MM.1S (cell line): ENCODE measurements around the gene PTPRN2.

ENCODE experiments used
- DNase-seq: peaks from one replicate; pipeline ENCODE4 v3.0.0-alpha.2; 2015
- H2AFZ ChIP-seq: fragments of 300-600 bp; sonication (generic); 2 replicates; pipeline ENCODE4 v1.6.0; 2016; ENCODE audit warnings: antibody characterized with exemption, low read length
- H3F3A ChIP-seq: fragments of 300-600 bp; sonication (generic); 2 replicates; pipeline ENCODE4 v1.6.1; 2016; ENCODE audit warnings: mild to moderate bottlenecking, antibody characterized with exemption, low read length, moderate library complexity, mixed read lengths; ENCODE audit not compliant: insufficient read depth
- H3K27ac ChIP-seq: fragments of 300-600 bp; sonication (generic); 2 replicates; pipeline ENCODE4 v1.5.1; 2016; ENCODE audit warnings: mild to moderate bottlenecking, low read length
- H3K27me3 ChIP-seq: fragments of 300-600 bp; sonication (generic); replicated peaks from 2 replicates; pipeline ENCODE4 v1.6.0; 2016; ENCODE audit warnings: low read length; ENCODE audit not compliant: insufficient read depth
- H3K36me3 ChIP-seq: fragments of 300-600 bp; sonication (generic); replicated peaks from 2 replicates; pipeline ENCODE4 v1.6.1; 2016; ENCODE audit warnings: mild to moderate bottlenecking, low read length, mixed read lengths; ENCODE audit not compliant: insufficient read depth
- H3K4me1 ChIP-seq: fragments of 300-600 bp; sonication (generic); 2 replicates; pipeline ENCODE4 v1.6.1; 2016; ENCODE audit warnings: low read length, mixed read lengths
- H3K4me2 ChIP-seq: fragments of 300-600 bp; sonication (generic); 2 replicates; pipeline ENCODE4 v1.6.0; 2016; ENCODE audit warnings: low read depth, low read length
- H3K4me3 ChIP-seq: fragments of 300-600 bp; sonication (generic); 2 replicates; pipeline ENCODE4 v1.5.1; 2016; ENCODE audit warnings: low read length, mixed read lengths
- H3K79me2 ChIP-seq: fragments of 300-600 bp; sonication (generic); 2 replicates; pipeline ENCODE4 v1.6.1; 2016; ENCODE audit warnings: mixed run types, low read length, mixed read lengths
- H3K9ac ChIP-seq: fragments of 300-600 bp; sonication (generic); 2 replicates; pipeline ENCODE4 v1.6.1; 2016; ENCODE audit warnings: low read length, mixed read lengths
- H3K9me2 ChIP-seq: fragments of 300-600 bp; sonication (generic); replicated peaks from 2 replicates; pipeline ENCODE4 v1.6.1; 2016; ENCODE audit warnings: mild to moderate bottlenecking, low read length, mixed read lengths; ENCODE audit not compliant: insufficient read depth
- H3K9me3 ChIP-seq: fragments of 300-600 bp; sonication (generic); replicated peaks from 2 replicates; pipeline ENCODE4 v1.6.1; 2016; ENCODE audit warnings: mild to moderate bottlenecking, low read length, mixed read lengths; ENCODE audit not compliant: insufficient read depth
- H4K20me1 ChIP-seq: fragments of 300-600 bp; sonication (generic); 2 replicates; pipeline ENCODE4 v1.6.1; 2016; ENCODE audit warnings: mild to moderate bottlenecking, low read length, moderate library complexity, mixed read lengths; ENCODE audit not compliant: insufficient read depth
- EZH2 ChIP-seq: fragments of 300-600 bp; sonication (generic); optimal IDR thresholded peaks from 2 replicates; pipeline ENCODE3; 2017; ENCODE audit warnings: low read depth, mild to moderate bottlenecking, antibody characterized with exemption, low read length, mixed read lengths
- EZH2phosphoT487 ChIP-seq: fragments of 300-600 bp; sonication (generic); IDR thresholded peaks from 2 replicates; pipeline ENCODE4 v1.6.1; 2018; ENCODE audit warnings: antibody characterized with exemption, low read length
- TF ChIP-seq, protein P1 (sequence below): fragments of 300-600 bp; sonication (generic); IDR thresholded peaks from 2 replicates; pipeline ENCODE4 v1.5.1; 2016; ENCODE audit warnings: antibody characterized with exemption, low read length, mixed read lengths

Gene PTPRN2

DNA sequence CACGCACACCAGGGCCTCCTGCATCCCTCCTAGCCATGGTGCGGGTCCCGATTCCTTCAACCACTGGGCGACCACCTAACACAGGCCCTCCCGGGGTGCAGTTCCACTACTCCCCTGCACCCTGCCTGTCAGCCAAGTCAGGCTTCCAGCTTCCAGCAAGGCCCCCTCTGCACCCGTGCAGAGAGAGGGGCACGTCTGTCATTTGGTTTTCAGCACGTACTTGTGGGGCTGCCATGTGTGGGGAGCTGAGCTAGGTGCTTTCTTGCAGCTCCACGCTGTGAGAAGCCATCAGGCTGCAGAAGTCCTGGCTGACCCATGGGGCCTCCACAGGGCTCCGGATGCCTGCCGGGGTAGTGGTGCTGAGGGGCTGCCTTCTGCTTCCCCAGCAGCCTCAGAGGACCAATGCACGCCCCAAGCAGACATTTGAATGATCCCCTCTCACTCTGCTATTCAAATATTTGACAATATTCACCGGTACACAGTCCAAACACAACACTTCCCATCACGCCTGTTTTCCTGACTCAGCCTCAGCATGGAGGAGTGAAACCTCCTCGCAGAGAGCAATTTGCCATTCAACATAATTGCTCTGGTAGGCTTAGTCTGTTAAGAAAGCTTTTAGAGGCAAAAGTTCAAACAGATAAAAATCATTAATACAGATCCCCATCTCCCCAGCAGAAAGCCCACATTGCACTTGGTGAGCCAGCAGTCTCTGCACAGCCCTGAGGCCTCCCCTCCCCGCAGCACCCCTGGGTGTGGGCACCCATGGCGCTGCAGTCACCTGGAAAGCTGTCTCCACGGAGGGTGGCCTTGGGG lies 449.9 kb downstream of the PTPRN2 start:
- Histone ChIP-seq H3K36me3 (no peaks in the 10 kb centered on the region), H3K27me3 (peaks cover 85% of the 10 kb centered on the region), H2AFZ (no peak overlapping the region), H3K4me1 (no peaks in the 10 kb centered on the region), H3K79me2 (no peaks in the 10 kb centered on the region), H3K4me3 (no peak overlapping the region), H3K9ac (no peak overlapping the region), H3K27ac (no peak overlapping the region), H3K9me3 (no peaks in the 10 kb centered on the region), H3F3A (no peaks in the 10 kb centered on the region), H3K4me2 (no peak overlapping the region), H4K20me1 (no peaks in the 10 kb centered on the region), H3K9me2 (no peaks in the 10 kb centered on the region)
- no peak for DNase-seq
- TF ChIP-seq EZH2 (no peak), EZH2phosphoT487 (no peak)
- TF ChIP-seq, protein P1, sequence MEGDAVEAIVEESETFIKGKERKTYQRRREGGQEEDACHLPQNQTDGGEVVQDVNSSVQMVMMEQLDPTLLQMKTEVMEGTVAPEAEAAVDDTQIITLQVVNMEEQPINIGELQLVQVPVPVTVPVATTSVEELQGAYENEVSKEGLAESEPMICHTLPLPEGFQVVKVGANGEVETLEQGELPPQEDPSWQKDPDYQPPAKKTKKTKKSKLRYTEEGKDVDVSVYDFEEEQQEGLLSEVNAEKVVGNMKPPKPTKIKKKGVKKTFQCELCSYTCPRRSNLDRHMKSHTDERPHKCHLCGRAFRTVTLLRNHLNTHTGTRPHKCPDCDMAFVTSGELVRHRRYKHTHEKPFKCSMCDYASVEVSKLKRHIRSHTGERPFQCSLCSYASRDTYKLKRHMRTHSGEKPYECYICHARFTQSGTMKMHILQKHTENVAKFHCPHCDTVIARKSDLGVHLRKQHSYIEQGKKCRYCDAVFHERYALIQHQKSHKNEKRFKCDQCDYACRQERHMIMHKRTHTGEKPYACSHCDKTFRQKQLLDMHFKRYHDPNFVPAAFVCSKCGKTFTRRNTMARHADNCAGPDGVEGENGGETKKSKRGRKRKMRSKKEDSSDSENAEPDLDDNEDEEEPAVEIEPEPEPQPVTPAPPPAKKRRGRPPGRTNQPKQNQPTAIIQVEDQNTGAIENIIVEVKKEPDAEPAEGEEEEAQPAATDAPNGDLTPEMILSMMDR, result no peak

DNA sequence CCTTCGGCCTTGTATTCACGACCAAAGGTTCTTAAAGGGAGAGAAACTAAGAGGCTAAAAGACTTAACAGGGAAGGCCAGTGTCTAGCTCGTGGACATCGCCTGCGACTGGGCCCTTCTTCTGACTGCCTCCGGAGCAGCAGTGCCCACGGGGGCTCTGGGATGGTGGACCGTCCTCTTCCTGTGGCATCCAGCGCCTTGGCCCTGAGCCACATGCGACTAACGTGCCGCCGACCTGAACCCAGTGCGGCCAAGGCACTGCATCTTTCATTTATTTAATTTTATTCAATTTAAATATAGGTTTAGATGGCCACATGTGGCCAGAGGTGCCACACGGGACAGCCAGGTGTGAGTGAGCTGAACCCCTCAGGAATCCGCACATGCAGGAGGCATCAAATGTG lies 451.7 kb downstream of the PTPRN2 start:
- Histone ChIP-seq H3K79me2 (no peaks in the 10 kb centered on the region), H3K9me3 (no peaks in the 10 kb centered on the region), H2AFZ (no peak overlapping the region), H3K36me3 (no peaks in the 10 kb centered on the region), H3K27me3 (peaks cover 67% of the 10 kb centered on the region), H3K4me3 (no peak overlapping the region), H3K4me1 (no peaks in the 10 kb centered on the region), H3K27ac (no peak overlapping the region), H3K9ac (no peak overlapping the region), H3F3A (no peaks in the 10 kb centered on the region), H4K20me1 (no peaks in the 10 kb centered on the region), H3K9me2 (no peaks in the 10 kb centered on the region), H3K4me2 (no peak overlapping the region)
- DNase-seq, result no peak
- no peak for TF ChIP-seq EZH2phosphoT487
- TF ChIP-seq, protein P1, result no peak
- TF ChIP-seq EZH2, result no peak

DNA sequence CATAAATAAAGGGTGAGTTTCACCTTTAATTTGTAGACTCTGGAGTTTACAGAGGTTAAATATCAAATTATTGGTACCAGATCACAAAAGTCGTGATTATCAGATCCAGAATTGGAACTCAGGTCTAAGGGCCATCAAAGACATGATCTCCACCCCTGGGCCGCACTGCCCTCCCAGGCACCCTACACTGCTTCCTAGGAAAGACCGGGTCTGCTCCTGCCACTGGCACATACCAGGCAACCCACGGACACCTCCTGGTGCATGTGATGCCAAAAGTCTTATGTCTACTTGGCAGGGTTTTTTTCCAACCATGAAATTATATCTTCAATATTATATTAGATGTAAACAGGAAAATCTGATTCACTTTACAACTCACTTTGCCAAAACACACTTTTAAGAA lies 452.8 kb downstream of the PTPRN2 start:
- no peak overlapping the region for H3K9ac ChIP-seq
- H2AFZ ChIP-seq, result no peak overlapping the region
- H3K79me2 ChIP-seq, result no peaks in the 10 kb centered on the region
- H3K9me3 ChIP-seq, result no peaks in the 10 kb centered on the region
- no peak for DNase-seq
- H3F3A ChIP-seq, result no peaks in the 10 kb centered on the region
- H3K27ac ChIP-seq, result no peak overlapping the region
- no peaks in the 10 kb centered on the region for H3K36me3 ChIP-seq
- no peaks in the 10 kb centered on the region for H4K20me1 ChIP-seq
- H3K4me1 ChIP-seq, result no peaks in the 10 kb centered on the region
- no peaks in the 10 kb centered on the region for H3K9me2 ChIP-seq
- H3K4me2 ChIP-seq, result no peak overlapping the region
- peaks cover 56% of the 10 kb centered on the region for H3K27me3 ChIP-seq
- no peak overlapping the region for H3K4me3 ChIP-seq
- TF ChIP-seq, protein P1, result no peak
- TF ChIP-seq EZH2phosphoT487, result no peak
- TF ChIP-seq EZH2, result no peak
